ENCODE measurements around the gene LRRC7. TPM values are rescaled to one million over a fixed set of nuclear protein-coding genes. Genes with fewer than 3 reads are reported as not detected.

The LRRC7 gene
- total RNA-seq, 2 donors from 2014 or later = not detected

DNA sequence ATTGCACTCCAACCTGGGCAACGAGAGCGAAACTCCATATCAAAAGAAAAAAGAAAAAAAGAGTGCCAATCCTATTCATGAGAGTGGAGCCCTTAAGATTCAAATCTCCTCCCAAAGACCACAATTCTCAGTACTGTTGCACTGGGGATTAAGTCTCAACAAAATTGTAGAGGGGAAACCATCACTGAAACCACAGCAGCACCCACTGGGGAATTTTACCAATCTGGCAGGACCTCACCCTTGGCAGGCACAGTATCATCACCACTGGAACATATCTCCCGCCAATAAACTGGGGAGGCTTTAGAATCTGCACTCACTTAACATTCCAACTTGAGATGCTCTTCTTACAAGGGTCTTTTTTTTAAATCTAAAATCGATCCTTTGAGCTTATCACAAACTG, 596.6 kb downstream of the LRRC7 start:
- no peak for DNase-seq

DNA sequence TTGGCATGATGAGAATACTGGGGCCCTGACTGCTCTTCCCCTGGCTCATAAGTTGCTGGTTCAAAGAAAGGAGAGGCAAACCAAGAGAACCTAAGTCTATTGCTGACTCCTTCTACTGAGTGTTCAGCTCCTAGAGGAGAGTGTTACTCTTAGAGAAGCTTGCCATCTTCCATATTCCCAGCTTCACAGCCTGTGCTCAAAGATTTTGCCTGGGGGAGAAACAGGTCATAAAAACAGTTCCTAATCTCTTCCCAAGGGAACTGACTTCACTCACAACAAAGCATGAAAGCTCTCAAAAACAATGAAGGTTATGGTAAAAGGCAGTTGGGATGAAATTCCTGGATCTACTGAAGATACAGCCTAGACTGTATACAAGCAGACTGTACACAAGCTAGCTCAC, 600.6 kb downstream of the LRRC7 start:
- H3K9me3 ChIP-seq (ENCODE audit: control insufficient read depth, low read length, poor library complexity, severe bottlenecking) = no peaks in the 10 kb centered on the region
- ATAC-seq (no peak), DNase-seq (no peak)
- H3K4me1 Mint-ChIP-seq = peaks cover 5% of the 10 kb centered on the region
- no peak overlapping the region for H3K4me3 Mint-ChIP-seq
- H3K27ac Mint-ChIP-seq = no peak overlapping the region
- no peaks in the 10 kb centered on the region for H3K27me3 Mint-ChIP-seq
- peaks cover 8% of the 10 kb centered on the region for H3K36me3 Mint-ChIP-seq (ENCODE audit: low read depth)

More for the DNA sequence above, 596.6 kb downstream of the LRRC7 start:
- H3K27ac Mint-ChIP-seq = no peak overlapping the region
- H3K27me3 Mint-ChIP-seq = no peaks in the 10 kb centered on the region
- H3K4me3 Mint-ChIP-seq = no peak overlapping the region
- H3K4me1 Mint-ChIP-seq = peaks cover 6% of the 10 kb centered on the region
- no peak for ATAC-seq
- peaks cover 3% of the 10 kb centered on the region for H3K36me3 Mint-ChIP-seq (ENCODE audit: low read depth)
- no peaks in the 10 kb centered on the region for H3K9me3 ChIP-seq (ENCODE audit: control insufficient read depth, low read length, poor library complexity, severe bottlenecking)

DNA sequence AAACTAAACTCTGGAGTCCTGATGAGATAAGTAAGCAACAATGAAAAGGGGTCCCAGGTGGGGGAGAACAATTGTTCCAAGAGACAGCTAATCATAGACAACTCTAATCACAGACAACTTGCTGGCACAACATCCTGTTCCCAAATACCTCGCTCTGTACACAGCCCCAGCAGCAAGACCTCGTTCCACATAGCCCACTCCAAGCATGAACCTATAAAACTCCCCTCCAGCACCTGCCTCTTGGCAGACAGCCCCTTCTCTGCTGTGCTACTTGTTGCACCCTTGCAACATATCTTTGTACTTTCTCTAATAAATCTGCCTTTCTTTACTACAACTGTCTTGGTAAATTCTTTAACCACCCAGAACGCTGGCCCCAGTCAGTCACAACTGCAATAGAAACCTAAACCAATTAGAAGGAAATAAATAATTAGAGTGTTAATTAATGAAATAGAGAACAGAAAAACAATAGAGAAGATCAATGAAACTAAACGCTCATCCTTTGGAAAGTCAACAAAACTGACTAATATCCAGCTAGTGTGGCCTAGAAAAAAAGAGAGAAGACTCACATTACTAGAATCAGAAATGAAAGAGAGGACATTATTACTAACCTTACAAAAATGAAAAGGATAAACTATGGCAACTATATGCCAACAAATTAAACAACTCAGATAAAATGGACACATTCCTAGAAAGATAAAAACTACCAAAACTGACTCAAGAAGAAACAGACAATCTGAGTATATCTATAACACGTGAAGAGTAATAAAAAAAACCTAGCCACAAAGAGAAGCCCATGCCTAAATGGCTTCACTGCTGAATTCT, 601.5 kb downstream of the LRRC7 start:
- ATAC-seq = no peak
- Mint-ChIP-seq H3K4me3 (no peak overlapping the region), H3K4me1 (peaks cover 2% of the 10 kb centered on the region), H3K27ac (no peak overlapping the region), H3K27me3 (no peaks in the 10 kb centered on the region), H3K36me3 (ENCODE audit: low read depth) (peaks cover 8% of the 10 kb centered on the region)
- DNase-seq = no peak
- no peaks in the 10 kb centered on the region for H3K9me3 ChIP-seq (ENCODE audit: control insufficient read depth, low read length, poor library complexity, severe bottlenecking)

DNA sequence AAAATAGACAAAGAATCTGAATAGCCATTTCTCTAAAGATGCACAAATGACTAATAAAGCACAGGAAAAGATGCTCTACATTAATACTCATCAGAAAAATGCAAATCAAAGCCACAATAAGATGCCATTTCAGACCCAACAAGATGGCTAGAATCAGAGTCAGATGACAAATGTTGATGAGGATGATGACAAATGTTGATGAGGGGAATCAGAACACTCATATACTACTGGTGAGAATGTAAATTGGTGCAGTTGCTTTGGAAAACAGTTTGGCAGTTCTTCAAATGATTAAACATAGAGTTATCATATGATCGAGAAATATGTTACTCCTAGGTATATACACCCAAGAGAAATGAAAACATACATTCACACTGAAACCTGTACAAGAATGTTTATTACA, 603.8 kb downstream of the LRRC7 start:
- DNase-seq (no peak), ATAC-seq (no peak)
- Mint-ChIP-seq H3K27ac (no peak overlapping the region), H3K4me3 (no peak overlapping the region), H3K4me1 (peaks cover 4% of the 10 kb centered on the region), H3K27me3 (no peaks in the 10 kb centered on the region), H3K36me3 (ENCODE audit: low read depth) (peaks cover 8% of the 10 kb centered on the region)
- no peaks in the 10 kb centered on the region for H3K9me3 ChIP-seq (ENCODE audit: control insufficient read depth, low read length, poor library complexity, severe bottlenecking)
